Fibroblast of skin of left biceps (primary cell): Measurements from ENCODE around the gene DDB1.
A peak's percentile ranks its signal among the peaks of the same experiment; 100 is the strongest.

Source experiments
- DNase-seq, 2 experiments: peaks; one replicate each; pipeline ENCODE4 v3.0.0-alpha.2; 2013; ENCODE audit warnings: low read depth in 2 of 2

DDB1 gene

GRCh38 chr11:61336171-61336935 lies 3.4 kb upstream of the DDB1 start:
- peak; percentile 23 to 29 for DNase-seq

DNA sequence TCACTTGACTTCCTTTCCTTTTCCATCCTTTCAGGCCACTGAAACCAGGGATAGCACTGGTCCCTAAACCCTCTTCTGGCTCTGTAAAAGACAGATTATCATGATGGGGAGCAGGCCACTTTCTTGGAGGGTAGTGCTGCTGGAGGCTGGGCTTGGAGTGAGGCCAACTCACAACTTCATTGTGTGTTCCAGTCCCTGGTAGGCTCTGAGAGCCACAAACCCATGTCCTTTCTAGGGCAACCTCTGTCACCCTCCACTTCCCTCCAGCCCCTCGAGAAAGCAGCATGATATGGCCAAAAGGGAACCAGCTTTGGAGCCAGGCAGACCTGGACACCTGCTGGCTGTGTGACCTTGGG lies 2.4 kb upstream of the DDB1 start:
- DNase-seq, result no peak

DNA sequence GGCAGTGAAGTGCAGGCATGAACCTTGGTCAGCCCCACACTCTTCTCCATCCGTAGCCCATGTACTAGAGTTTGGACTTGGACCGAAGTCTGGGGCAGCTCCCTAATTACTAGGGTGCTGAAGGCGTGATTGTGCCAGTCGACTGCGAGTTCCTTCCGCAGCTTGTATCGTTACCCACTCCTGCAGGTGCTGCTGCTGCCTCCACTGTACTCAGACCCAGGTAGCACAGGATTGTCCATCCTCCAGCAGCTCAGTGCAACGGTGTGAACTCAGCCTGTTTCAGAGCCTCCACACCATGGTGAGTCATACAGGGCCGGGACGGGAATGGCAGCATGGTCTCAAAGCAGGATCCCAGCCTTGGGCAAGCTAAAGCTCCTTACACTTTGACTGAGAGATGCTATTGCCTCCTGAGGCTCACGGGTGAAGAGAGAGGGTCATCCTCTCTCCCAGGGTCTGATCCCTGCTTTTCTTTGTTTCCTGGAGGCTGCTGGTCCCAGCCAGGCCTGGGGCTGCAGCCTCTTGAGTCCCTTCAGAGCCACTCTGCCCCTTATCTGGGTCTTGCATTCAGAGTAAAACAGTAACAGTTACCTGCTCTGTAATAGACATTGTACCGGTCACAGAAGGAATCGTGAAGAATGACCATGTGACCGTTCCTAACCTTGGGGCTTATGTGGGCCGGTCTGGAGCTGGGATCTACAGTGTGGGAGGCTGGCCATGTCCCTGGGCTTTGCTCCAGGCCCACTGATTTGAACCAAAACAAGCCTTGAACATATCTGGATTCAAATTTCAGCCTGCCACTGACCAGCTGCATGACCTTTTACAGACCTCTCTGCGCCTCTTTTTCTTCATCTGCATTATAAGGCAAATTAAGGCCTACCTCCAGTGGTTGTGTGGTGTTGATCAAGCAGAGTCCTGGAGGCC lies 1.8 kb upstream of the DDB1 start:
- DNase-seq, result no peak

DNA sequence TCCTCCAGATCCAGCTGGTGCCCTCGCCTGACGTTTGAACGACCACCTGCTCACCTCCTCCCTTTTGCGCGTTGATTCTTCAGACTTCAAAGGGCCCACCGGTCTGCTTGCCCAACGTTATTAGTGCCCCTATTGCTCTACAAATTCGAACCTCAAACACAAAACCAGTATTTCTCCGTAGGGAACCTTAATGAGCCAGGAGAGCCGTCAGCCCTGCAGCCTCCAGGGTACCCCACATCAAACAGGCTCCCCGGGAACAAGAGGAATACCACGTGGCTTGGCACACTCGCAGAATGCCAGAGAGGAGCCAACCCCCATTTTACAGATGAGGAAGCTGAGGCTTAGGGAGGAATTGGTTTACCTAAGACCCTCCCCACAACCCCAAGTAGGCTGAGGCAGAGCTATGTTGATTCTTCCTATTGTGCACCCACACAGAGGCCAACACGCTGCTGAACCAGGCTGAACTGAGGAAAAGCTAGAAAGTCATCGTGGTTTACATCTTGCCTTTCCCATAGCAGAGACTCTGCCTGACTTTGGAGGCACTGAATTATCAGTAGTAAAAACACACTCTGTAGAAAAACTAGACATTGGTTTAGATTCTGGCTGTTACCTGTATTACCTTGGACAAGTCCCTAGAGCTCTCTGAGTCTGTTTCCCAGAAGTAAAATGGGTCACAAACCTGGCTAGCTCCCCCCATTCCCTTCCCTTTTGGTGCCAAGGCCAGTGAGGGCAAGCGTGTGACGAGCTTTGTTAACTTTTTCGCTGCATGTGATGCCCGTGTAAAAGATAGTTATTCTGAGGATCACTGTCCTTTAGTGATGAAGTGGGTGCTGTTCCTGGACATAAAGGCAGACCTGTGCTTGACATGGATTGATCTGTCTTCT lies 887 bp upstream of the DDB1 start:
- DNase-seq, result no peak

DNA sequence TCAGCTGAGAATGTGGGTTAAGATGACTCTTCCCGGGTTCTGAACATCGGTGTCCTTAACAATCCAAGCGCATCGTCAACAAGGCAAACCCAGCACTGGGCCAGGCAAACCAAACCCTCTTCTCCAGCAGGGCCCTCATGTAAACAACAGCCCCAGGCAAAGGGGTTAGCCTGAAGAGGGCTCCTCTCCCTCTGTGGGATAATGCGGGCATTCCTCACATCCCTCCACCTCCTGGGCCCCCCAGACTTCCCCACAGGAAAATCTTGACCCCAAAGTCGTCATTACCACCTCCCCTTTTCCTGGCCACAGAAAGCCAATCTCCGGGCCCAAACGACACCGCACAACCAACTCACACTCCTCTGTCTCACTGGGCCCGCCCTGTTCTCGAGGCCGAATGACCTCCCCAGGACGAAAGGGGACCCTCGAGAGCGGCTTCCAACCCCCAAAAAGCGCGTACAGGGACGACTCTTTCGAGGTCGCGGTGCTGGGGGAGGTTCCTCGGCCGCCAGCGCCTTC lies 566 bp downstream of the DDB1 start:
- DNase-seq, result no peak

- DNase-seq, result no peak
These were observed 1.3 kb downstream of the DDB1 start for GRCh38 chr11:61331651-61332050.

GRCh38 chr11:61329871-61330270 lies 3.0 kb downstream of the DDB1 start:
- DNase-seq, result no peak

GRCh38 chr11:61328351-61328750 lies 4.6 kb downstream of the DDB1 start:
- DNase-seq, result no peak

GRCh38 chr11:61327669-61328071 lies 5.2 kb downstream of the DDB1 start:
- peak; percentile 19 to 24 for DNase-seq

GRCh38 chr11:61325649-61326414 lies 7.1 kb downstream of the DDB1 start:
- no peak for DNase-seq

- no peak for DNase-seq
These were observed 17.6 kb downstream of the DDB1 start for GRCh38 chr11:61315260-61315659.

DNA sequence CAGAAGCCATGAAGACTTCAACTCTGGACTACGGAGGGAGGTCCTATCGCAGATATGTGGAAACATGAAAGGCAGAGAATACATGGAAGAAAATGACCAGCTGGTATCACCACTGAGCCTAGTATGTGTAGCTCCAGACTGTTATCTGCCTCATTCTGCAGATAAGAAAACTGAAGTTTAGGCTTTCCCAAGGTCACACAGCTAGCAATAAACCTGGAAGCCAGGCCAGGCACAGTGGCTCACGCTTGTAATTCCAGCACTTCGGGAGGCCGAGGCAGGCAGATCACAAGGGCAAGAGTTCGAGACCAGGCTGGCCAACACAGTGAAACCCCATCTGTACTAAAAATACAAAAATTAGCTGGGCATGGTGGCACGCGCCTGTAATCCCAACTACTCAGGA lies 22.2 kb downstream of the DDB1 start:
- no peak for DNase-seq

- DNase-seq, result no peak
These were observed 23.2 kb downstream of the DDB1 start for GRCh38 chr11:61309739-61310138.

DNA sequence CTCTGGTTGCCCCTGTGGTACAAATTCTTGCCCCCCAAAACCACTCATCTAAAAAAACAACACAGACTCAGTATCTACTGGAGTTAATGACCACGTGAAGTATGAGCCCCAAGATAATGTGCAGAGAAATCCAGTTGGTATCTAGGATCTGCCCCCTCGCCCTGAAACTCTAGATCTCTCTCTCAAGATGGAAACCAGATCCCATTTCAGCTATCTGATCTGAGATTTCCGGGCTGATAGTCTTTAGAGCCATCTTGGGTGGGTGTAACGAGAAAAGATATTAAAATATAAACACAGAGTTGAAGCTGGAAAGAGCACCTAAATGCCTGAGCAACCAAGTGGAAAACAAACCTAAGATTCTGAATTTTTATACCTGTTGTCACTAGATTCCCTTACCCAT lies 23.8 kb downstream of the DDB1 start:
- DNase-seq, result no peak

GRCh38 chr11:61307354-61307753 lies 25.6 kb downstream of the DDB1 start:
- DNase-seq, result no peak

GRCh38 chr11:61306221-61306620 lies 26.7 kb downstream of the DDB1 start:
- DNase-seq, result no peak

DNA sequence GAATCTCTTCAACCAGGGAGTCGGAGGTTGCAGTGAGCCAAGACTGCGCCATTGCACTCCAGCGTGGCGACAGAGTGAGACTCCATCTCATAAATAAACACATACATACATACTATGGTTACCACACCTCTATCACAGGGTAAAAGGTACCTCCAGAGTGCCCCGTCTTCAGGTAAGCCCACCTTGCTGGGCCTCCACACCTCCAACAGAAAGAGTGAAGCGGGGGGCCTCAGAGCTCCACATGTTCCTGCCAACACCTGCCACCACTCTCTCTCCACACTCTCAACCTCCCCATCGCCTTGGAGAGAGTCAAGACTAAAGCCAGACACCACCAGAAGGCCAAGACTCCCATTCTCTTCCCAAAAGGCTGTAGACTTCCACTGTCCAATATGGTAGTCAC lies 27.5 kb downstream of the DDB1 start:
- DNase-seq, result no peak

DNA sequence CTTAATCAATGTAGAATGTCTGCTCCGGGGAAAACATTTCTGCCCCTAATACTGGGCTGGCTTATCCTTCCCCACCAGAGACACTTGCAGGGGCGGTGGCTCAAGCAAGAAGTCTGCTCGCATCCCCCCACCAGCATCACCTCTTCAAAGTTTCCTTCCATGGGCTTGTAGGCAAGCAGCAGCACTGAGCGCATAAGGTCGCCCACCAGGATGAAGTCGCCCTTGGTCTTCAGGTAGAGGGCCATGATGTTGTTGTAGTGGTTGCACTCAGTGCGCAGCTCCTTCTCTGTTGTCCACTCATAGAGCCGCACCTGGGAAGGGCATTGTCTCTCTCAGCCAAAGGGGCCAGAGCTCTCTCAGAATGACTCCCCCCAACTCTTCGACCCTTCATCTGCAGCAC lies 29.2 kb downstream of the DDB1 start:
- no peak for DNase-seq

GRCh38 chr11:61302550-61302949 lies 30.4 kb downstream of the DDB1 start:
- DNase-seq, result no peak

- DNase-seq, result no peak
These were observed 34.2 kb downstream of the DDB1 start for GRCh38 chr11:61298663-61299244.

- DNase-seq, result peak; percentile 74 to 79
These were observed 35.2 kb downstream of the DDB1 start for GRCh38 chr11:61297746-61298145.
